ENCODE results near the gene NPTXR. TPM values are rescaled to one million over a fixed set of nuclear protein-coding genes. Genes with fewer than 3 reads are reported as not detected.

Gene NPTXR
- total RNA-seq, 1 experiment from 2014 or later, result 12.8 TPM

DNA sequence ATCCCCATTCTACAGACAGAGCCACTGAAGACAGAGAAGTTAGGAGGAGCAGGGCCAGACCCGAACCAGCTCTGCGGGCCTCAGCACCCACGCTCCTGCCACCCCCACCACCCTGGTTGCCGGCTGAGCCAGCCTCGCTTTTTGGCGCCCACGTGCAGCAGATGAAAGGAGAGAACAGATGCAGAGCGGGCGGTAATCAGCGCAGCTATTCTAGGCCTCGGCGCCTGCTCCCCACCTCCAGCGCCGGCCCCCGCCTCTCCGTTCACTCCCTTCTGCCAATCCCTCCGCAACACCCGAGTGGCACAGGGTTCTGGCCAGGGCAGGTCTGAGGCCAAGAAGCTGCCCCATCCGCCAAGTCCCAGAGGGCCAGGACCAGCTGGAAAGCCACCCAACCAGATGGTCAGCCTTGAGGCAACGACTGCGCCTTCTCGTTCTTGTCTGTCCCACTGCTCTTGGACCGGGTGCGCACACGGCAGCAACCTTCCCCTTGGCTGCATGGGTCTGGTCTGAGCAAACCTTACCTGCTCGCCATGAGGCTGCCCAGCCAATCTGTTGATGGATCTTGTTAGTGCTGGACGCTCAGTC lies 66.6 kb downstream of the NPTXR start:
- BruUV-seq (replicated peaks), result no TSS peak
- no peaks in the 10 kb centered on the region for H3K36me3 ChIP-seq (ENCODE audit: control insufficient read depth in 1 of 2, insufficient read depth in 2 of 2, low read length in 2 of 2)
- no peak overlapping the region for H2AFZ ChIP-seq (ENCODE audit: low read depth, low read length, poor library complexity, severe bottlenecking)
- DNase-seq (ENCODE audit: low read depth, low spot score), result no peak
- no peak overlapping the region for H3K4me3 ChIP-seq (replicated peaks in 1 of 2; ENCODE audit: low read depth in 1 of 2, low read length in 2 of 2)
- ATAC-seq, result no peak
- no peaks in the 10 kb centered on the region for H3K27me3 ChIP-seq (ENCODE audit: insufficient read depth, low read length)
- H3K9me3 ChIP-seq (ENCODE audit: control insufficient read depth in 1 of 2, insufficient read depth in 1 of 2, low read depth in 1 of 2, low read length in 2 of 2), result no peaks in the 10 kb centered on the region
- POLR2A ChIA-PET, result no interaction called here
- H4K20me1 ChIP-seq (ENCODE audit: insufficient read depth), result no peaks in the 10 kb centered on the region
- no peaks in the 10 kb centered on the region for H3K9me2 ChIP-seq (ENCODE audit: insufficient read depth)
- intact Hi-C loops (cut with micrococcal nuclease), result no loop called here
- no peak overlapping the region for H3K27ac ChIP-seq (ENCODE audit: low read depth, low read length)
- no peaks in the 10 kb centered on the region for H3K4me1 ChIP-seq (ENCODE audit: control insufficient read depth in 1 of 2, insufficient read depth in 2 of 2, low read length in 2 of 2)
- H3K4me2 ChIP-seq (ENCODE audit: low read length), result no peak overlapping the region
- CTCF ChIA-PET, result interaction anchor here (0.9 kb wide), 1 partner anchor 11 kb away, joined by 3 read pairs; no protein-coding TSS in a partner anchor
- no peaks in the 10 kb centered on the region for H3K79me2 ChIP-seq (ENCODE audit: insufficient read depth, low read length)
- no peak for TF ChIP-seq POLR2A (IDR thresholded peaks at IDR 0.05; ENCODE audit: borderline replicate concordance, extremely low read depth, insufficient read depth, insufficient read length)
- TF ChIP-seq, protein P1, sequence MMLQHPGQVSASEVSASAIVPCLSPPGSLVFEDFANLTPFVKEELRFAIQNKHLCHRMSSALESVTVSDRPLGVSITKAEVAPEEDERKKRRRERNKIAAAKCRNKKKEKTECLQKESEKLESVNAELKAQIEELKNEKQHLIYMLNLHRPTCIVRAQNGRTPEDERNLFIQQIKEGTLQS (IDR thresholded peaks at IDR 0.05), result no peak
- no peak for TF ChIP-seq RAD21 (IDR thresholded peaks at IDR 0.05; ENCODE audit: low read depth)
- TF ChIP-seq SP1 (IDR thresholded peaks at IDR 0.05; ENCODE audit: low read depth), result no peak
- TF ChIP-seq, protein P2, sequence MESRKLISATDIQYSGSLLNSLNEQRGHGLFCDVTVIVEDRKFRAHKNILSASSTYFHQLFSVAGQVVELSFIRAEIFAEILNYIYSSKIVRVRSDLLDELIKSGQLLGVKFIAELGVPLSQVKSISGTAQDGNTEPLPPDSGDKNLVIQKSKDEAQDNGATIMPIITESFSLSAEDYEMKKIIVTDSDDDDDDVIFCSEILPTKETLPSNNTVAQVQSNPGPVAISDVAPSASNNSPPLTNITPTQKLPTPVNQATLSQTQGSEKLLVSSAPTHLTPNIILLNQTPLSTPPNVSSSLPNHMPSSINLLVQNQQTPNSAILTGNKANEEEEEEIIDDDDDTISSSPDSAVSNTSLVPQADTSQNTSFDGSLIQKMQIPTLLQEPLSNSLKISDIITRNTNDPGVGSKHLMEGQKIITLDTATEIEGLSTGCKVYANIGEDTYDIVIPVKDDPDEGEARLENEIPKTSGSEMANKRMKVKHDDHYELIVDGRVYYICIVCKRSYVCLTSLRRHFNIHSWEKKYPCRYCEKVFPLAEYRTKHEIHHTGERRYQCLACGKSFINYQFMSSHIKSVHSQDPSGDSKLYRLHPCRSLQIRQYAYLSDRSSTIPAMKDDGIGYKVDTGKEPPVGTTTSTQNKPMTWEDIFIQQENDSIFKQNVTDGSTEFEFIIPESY (IDR thresholded peaks at IDR 0.05; ENCODE audit: extremely low read depth, insufficient replicate concordance, low read length), result no peak
- TF ChIP-seq JUND (IDR thresholded peaks at IDR 0.05), result no peak
- no peak for TF ChIP-seq CEBPB (IDR thresholded peaks at IDR 0.05; ENCODE audit: low read depth)
- RAD21 ChIA-PET (ENCODE audit: low non-redundant PET in 1 of 2, low total read pairs in 2 of 2, uncharacterized antibody in 2 of 2, unreplicated experiment in 2 of 2), result no interaction called here
- H3K9ac ChIP-seq (ENCODE audit: low read length), result no peak overlapping the region

GRCh38 chr22:38776086-38776485 lies 67.7 kb downstream of the NPTXR start:
- ChIA-PET RAD21 (ENCODE audit: low non-redundant PET in 1 of 2, low total read pairs in 2 of 2, uncharacterized antibody in 2 of 2, unreplicated experiment in 2 of 2) (no interaction called here), CTCF (no interaction called here), POLR2A (no interaction called here)
- Histone ChIP-seq H3K27ac (ENCODE audit: low read depth, low read length) (no peak overlapping the region), H3K4me2 (ENCODE audit: low read length) (no peak overlapping the region), H2AFZ (ENCODE audit: low read depth, low read length, poor library complexity, severe bottlenecking) (no peak overlapping the region), H3K9me3 (ENCODE audit: control insufficient read depth in 1 of 2, insufficient read depth in 1 of 2, low read depth in 1 of 2, low read length in 2 of 2) (no peaks in the 10 kb centered on the region), H3K9ac (ENCODE audit: low read length) (no peak overlapping the region), H3K79me2 (ENCODE audit: insufficient read depth, low read length) (no peaks in the 10 kb centered on the region), H3K36me3 (ENCODE audit: control insufficient read depth in 1 of 2, insufficient read depth in 2 of 2, low read length in 2 of 2) (no peaks in the 10 kb centered on the region), H3K4me1 (ENCODE audit: control insufficient read depth in 1 of 2, insufficient read depth in 2 of 2, low read length in 2 of 2) (no peaks in the 10 kb centered on the region), H4K20me1 (ENCODE audit: insufficient read depth) (no peaks in the 10 kb centered on the region), H3K4me3 (replicated peaks in 1 of 2; ENCODE audit: low read depth in 1 of 2, low read length in 2 of 2) (no peak overlapping the region), H3K27me3 (ENCODE audit: insufficient read depth, low read length) (no peaks in the 10 kb centered on the region), H3K9me2 (ENCODE audit: insufficient read depth) (no peaks in the 10 kb centered on the region)
- TF ChIP-seq, protein P2 (IDR thresholded peaks at IDR 0.05; ENCODE audit: extremely low read depth, insufficient replicate concordance, low read length), result no peak
- TF ChIP-seq, protein P3, sequence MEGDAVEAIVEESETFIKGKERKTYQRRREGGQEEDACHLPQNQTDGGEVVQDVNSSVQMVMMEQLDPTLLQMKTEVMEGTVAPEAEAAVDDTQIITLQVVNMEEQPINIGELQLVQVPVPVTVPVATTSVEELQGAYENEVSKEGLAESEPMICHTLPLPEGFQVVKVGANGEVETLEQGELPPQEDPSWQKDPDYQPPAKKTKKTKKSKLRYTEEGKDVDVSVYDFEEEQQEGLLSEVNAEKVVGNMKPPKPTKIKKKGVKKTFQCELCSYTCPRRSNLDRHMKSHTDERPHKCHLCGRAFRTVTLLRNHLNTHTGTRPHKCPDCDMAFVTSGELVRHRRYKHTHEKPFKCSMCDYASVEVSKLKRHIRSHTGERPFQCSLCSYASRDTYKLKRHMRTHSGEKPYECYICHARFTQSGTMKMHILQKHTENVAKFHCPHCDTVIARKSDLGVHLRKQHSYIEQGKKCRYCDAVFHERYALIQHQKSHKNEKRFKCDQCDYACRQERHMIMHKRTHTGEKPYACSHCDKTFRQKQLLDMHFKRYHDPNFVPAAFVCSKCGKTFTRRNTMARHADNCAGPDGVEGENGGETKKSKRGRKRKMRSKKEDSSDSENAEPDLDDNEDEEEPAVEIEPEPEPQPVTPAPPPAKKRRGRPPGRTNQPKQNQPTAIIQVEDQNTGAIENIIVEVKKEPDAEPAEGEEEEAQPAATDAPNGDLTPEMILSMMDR (IDR thresholded peaks at IDR 0.05 in 2 of 3, conservative IDR thresholded peaks at IDR 0.05 in 1 of 3; ENCODE audit: borderline replicate concordance in 1 of 3, insufficient read depth in 1 of 3, low read depth in 2 of 3, low read length in 2 of 3), result no peak
- BruUV-seq (replicated peaks), result no TSS peak
- DNase-seq (ENCODE audit: low read depth, low spot score) (no peak), ATAC-seq (no peak)
- intact Hi-C loops (cut with micrococcal nuclease), result no loop called here

Measured in HCT116 (cell line).